NCI-H1930 (cell line): ENCODE data around the gene SEPHS2.
A peak's percentile ranks its signal among the peaks of the same experiment; 100 is the strongest.

Experiments
- DNase-seq, 2 experiments: peaks; one replicate each; lab custom pipeline; 2025; lab: John Stamatoyannopoulos, UW

SEPHS2 gene

DNA sequence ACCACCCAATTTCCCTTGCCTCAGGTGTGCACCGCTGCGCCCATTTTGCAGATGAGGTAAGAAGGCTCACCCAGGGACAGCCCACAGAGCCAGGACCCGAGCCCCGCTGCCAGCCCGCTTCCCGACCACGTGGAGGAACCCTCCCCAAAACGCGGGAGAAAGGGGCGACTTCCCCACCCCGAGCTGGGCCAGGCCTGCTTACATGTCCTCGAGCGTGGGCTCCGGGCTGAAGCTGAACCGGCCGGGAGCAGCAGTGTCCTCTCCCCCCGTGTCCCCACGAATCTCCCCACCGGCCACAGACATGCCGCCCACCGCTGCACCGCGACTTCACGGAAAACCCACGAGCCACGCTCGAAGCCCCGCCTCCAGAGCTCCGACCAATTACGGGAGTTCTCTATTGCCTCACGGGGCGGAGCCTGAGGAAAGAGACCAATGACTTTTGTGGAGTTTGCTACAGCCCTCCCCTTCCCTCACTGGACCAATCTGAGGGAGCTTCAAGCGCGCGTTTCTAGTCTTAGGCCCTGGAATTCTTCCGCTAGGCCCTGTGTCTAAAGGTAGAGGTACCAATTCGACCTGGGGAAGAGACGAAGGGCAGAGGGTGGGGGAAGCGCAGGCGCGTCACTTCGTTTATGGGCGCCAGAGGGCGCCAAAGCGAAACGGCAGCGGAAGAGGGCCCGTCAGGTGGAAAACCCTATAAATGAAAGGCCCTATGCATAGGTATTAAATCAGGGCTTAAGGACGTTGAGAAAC, 15.8 kb downstream of the SEPHS2 start, which contains the start of gene DCTPP1:
Gene DCTPP1 (minus strand): TSS at position 353 of the 750 bp plus-strand sequence. CDS start 50 bp downstream, at position 303.
- DNase-seq: peak; percentile 99 to 100

DNA sequence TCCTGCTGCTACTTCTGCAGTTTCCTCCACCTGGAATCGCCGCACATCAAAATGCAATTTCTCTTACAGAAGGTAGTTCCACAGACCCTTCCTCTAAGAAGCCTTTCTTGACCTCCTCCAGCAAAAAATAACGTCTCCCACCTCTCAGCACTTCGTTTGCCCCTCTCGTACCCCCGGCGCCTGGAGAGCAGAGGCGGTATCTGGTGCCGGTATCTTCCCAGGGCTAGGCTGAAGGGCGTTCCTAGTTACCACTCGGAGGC, 16.3 kb downstream of the SEPHS2 start:
- no peak for DNase-seq

DNA sequence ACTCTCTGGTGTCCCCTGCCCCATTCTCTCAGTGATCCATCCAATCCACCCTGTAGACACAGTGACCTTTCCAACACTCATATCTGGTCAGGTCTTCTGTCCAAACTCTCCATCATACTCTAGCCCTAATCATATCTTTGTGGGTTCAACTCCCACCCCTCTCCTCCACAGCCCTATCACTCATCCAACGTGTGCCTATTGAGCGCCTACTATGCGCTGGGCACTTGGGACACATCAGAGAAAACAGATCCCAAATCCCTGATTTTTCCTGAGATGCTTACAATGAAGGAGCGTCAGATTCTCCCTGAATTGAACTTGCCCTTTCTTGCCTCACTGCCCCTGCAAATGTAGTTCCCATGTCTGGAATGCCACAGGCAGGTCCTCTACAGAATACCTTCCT, 17.6 kb downstream of the SEPHS2 start:
- DNase-seq: no peak

DNA sequence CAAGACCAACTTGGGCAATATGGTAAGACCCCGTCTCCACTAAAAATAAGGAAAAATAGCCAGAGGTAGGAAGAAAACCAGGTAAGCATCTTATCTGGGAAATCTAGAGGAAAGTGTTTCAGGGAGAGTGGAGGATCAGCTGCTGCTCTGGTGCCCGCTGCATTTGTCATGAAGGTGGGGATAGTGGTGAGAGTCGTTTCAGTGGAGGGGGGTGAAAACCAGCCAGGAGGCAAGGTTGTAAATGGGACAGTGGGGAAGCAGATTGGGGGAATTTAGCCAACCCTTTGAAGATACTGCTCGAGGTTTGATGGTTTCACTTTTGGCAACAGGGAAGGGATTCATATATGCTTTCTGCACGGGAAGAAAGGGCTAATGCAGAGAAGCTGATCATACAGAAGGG, 24.7 kb downstream of the SEPHS2 start:
- no peak for DNase-seq

DNA sequence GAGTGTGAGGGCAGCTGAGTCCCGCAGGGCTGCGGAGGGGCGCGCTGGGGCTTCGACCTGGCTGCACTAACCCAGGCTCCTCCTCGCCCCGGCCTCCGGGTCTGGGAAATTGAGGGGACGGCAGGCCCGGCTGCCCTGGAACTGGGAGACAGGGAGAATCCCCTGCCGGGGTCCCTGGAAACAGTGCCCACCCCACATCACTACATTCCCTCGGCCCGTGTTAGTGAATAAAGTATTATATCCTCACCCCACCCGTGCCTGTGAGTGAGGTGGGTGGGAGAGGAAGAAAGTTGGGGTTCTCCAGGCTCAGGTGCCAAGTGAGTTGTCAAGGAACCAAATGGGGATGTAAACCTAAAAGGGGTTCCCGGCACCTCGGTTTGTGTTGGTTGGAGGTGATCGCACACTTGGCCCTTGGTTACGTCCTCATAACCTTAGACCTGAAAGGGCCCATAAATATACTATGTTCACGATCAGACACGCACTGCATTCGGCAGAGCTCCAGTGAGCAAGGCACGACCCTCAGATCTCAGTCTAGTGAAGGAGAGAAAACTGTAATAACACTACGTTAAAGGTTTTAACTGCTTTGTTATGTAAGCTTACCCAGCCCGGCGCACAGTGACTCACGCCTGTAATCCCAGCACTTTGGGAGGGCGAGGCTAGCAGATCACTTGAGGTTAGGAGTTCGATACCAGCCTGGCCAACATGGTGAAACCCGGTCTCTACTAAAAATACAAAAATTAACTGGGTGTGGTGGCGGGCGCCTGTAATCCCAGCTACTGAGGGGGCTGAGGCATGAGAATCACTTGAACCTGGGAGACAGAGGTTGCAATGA, 27.1 kb downstream of the SEPHS2 start:
- DNase-seq: no peak

DNA sequence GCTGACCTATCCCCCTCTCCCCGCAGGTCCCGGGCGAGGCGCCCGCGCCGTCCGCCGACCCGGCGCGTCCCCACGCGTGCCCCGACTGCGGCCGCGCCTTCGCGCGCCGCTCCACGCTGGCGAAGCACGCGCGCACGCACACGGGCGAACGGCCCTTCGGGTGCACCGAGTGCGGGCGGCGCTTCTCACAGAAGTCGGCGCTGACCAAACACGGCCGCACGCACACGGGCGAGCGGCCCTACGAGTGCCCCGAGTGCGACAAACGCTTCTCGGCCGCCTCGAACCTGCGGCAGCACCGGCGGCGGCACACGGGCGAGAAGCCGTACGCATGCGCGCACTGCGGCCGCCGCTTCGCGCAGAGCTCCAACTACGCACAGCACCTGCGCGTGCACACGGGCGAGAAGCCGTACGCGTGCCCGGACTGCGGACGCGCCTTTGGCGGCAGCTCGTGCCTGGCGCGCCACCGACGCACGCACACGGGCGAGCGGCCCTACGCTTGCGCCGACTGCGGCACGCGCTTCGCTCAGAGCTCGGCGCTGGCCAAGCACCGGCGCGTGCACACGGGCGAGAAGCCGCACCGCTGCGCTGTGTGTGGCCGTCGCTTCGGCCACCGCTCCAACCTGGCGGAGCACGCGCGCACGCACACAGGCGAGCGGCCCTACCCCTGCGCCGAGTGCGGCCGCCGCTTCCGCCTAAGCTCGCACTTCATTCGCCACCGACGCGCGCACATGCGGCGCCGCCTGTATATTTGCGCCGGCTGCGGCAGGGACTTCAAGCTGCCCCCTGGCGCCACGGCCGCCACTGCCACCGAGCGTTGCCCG, 27.9 kb downstream of the SEPHS2 start:
- peak; percentile 94 to 98 for DNase-seq

DNA sequence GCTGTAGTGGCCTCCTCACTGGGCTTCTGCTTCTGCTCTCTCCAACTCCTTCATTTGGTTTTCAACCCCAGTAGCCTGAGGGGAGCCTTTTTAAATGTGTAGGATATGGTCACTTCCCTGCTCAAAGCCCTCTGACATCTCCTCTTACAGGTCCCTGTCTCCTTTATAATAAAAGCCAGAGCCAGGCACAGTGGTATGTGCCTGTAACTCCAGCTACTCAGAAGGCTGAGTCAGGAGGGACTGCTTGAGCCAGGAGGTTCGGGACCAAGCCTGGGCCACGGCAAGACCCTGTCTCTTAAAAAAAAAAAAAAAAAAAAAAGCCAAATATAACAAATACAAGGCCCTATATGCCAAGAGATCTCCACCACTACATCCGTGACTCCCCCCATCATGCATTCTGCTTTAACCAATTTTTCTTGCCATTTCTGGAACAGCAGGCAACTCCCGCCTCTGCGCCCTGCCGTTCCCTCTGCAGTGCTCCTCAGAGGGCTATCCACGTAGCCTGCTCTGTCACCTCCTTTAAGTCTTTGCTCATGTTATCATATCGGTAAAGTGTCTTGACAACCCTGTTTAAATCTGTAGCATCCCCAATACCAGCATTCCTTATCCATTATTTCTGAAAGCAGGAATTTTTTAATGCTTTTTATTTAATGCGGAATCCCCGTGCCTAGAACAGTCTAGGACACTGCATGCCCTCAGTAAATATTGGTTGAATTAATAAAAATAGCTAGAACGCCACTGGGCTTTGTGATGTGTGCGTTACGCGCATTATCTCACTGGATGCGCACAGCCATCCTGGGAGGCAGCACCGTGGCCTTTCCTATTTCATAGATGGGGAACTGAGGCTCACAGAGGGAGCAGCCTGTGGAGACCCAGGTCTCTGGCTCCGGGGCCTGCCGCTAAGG, 28.8 kb downstream of the SEPHS2 start:
- DNase-seq: no peak

DNA sequence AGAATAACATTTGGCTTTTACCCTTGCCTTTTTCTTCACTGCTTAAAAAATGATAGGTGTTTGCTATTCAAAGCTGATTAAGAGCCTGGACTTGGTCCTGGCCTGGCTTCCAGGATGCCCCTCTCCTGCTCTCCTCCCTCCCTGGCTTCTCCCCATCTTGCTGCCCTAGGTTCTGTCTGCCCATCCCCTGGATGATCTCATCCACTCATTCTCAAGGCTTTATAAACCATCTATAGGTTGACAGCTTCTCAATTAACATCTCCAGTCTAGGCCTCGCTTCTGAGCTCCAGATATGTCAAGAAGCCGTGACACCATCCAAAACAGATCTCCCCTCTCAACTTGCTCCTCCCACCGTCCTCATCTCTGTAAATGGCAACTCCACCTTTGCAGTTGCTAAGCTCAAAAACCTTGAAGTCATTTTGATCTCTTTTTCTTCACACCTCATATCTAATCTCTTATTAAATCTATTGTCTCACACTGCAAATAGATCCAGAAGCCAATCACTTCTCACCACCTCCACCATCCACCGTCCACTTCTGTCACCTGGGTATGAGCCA, 29.5 kb downstream of the SEPHS2 start:
- DNase-seq: no peak

DNA sequence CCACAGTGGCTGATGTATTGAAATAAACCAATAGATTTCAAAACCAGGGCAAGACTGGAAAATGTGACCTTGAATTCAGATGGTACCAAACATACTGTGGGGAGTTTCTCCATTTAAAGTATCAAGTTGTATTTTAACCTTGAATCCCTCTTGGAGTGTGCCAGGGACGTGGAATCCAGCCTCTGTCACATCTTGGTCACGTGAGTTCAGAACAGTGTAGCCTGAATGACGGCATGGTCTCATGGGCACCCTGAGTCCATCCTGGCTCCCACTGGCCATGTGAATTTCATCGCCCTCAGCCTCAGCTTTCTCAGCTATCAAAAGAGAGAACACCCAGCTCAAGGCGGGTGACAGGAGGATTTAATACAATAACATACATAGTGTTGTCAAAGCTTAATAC, 31.5 kb downstream of the SEPHS2 start:
- DNase-seq: no peak

DNA sequence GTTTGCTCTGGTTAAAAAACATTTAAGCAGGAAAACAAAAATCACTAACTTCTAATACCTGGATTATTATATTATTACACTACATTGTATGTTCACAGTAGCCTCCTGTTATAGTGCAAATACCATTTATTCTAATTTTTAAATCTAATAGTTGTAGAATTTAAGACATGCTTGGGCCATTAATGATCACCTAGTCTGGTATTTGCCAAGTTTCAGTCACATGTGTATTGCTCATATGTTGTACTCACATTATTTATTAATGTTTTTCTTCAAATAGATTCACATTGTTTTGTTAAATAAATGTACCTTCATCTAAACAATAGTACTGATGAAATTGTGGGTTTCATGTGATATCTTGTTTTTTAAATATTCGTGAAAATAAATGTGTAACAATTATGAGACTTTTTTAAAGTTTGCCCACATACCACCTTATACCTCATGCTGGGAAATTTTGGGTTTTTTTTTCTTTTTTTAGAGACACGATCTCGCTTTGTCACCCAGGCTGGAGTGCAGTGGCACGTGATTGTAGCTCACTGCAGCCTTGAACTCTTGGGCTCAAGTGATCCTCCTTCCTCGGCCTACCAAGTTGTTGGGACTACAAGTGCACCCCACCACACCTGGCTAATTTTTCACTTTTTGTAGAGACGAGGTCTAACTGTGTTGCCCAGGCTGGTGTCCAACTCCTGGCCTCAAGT, 32.4 kb downstream of the SEPHS2 start:
- DNase-seq: no peak

DNA sequence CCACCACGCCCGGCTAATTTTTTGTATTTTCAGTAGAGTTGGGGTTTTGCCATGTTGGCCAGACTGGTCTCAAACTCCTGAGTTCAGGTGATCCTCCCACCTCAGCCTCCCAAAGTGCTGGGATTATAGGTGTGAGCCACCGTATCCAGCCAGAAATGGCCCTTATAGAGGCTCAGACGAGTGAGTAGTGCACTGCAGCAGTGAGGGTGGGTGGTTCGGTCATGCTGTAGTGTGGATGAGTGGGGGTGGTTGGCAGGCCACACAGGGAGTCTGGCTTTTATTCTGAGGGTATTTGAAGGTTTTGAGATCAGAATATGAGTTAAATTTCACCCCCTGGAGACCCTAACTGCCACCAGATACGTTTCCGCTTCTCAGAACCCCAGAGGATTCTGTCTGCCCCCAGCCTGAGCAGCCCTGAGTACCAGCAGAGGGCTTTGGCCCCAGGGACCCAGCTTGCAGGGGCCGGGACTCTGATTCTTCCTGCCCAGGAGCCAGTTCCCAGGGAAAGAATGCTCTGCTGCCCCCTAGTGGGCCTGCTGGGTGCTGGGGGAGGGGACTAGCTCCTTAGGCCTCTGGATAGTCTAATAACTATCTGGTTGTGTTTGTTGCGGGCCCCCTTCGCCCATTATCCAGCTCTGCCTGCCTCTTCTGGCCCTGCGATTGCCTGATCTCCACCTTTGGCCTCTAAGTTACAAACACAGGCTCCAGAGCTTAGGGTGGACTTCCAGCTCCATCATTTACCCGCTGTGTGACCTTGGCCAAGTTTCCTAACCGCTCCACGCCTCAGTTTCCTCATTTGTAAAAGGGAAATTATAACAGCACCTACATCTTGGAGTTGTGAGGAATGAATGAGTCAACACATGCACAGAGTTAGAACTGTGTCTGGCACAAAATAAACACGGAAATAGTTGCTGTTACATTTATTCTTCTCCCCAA, 36.3 kb downstream of the SEPHS2 start:
- peak; percentile 81 to 92 for DNase-seq

DNA sequence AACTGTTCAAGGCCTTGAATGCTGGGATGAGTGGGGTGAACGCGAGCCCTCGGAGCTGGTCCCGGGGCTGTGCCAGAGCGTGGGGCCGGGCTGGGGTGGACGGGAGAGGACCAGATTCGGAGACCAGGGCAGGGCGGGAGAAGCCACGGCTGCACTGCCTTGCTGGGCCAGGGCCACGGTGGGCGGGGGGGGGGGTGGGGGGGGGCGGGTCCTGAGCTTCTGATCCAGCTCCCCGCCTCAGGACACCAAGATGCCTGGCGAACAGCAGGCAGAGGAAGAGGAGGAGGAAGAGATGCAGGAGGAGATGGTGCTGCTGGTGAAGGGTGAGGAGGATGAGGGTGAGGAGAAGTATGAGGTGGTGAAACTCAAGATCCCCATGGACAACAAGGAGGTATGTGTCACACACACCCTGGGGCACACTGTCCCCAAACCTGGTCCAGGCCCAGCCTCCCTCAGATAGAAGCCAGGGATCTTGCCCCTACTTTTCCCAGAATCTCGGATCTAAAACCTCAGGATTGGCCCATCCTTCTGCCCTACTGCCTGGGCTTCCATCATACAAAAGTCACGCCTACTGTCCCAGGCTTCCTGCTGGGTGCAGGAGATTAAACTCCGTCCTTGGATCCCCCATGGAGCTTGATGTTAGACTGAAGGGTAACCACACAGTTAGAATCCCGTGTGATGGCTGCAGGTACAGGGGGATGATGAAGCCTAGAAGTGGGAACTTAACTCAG, 37.7 kb downstream of the SEPHS2 start:
- no peak for DNase-seq

DNA sequence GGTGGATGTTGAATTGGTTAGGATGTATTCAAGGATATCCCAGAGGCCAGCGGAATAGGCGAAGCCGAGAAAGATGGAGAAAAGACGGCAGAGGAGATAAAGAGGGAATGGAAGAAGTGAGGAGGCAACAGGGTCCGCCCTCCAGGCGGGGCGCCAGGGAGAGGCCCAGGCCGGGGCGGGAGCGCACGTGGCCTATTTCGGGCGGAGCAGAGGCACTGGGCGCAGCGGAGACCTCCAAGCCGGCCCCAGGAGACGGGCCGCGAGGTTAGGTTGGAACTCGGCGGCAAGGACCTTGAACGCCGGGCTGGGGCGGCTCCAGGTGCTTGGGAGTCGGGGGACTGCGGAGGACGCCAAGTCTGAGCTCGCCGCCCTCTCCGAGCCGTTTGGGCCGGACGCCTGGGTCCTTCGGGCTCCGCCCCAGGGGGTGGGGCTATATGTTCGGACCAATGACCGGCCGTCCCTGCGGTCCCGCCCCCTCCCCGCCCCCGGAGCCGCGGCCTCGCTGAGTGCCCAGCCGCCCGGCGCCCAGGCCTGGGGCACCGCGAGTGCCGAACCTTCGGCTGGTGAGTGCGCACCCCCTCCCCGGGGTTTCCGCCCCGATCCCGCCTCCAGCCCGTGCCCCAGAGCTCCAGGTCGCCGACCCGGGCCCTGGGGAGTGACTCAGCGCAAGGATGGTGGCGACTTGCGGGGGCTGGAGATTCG, 38.4 kb downstream of the SEPHS2 start, which contains the start of gene ZNF771:
Gene ZNF771 (plus strand): TSS at position 505 of the 702 bp plus-strand sequence. CDS start 448 bp downstream, outside the sequence.
- peak; percentile 84 to 89 for DNase-seq

DNA sequence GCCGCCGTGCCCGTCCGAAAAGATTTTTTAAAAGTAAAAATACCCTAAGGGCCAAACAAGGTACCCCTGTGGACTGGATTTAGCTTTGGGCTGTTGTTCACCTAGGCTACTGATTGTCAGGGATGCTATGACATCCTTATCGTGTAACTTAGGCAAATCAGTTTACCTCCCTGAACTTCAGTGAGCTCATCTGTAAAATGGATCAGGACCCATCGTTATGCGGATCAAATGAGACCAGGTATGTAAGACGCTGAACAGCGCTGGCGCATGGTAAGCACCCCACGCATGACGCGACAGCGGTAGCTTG, 38.9 kb downstream of the SEPHS2 start:
- DNase-seq: no peak

DNA sequence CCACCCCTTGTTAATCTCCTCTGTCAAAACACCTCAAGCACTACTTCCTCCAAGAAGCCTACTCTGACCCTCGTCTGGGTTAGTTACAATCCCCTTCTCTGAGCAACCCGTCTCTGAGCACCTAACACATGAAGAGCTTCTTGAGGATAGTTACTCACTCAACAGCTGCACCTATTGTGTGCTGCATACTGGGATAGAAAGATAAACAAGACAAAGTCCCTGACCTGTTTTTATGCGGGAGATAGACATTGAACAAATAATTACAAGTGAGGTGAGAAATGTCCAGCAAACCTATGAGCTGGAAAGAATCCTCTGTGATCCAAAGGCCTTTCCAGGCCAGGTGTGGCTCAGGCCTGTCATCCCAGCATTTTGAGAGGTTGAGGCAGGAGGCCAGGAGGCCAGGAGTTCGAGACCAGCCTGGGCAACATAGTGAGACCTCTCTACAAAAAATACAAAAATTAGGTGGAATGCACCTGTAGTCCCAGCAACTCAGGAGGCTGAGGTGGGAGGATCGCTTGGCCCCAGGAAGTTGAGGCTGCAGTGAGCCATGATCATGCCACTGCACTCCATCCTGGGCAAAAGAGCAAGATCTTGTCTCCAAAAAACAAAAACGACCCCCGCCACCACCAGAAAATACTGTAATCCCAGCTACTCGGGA, 43.8 kb downstream of the SEPHS2 start:
- no peak for DNase-seq

DNA sequence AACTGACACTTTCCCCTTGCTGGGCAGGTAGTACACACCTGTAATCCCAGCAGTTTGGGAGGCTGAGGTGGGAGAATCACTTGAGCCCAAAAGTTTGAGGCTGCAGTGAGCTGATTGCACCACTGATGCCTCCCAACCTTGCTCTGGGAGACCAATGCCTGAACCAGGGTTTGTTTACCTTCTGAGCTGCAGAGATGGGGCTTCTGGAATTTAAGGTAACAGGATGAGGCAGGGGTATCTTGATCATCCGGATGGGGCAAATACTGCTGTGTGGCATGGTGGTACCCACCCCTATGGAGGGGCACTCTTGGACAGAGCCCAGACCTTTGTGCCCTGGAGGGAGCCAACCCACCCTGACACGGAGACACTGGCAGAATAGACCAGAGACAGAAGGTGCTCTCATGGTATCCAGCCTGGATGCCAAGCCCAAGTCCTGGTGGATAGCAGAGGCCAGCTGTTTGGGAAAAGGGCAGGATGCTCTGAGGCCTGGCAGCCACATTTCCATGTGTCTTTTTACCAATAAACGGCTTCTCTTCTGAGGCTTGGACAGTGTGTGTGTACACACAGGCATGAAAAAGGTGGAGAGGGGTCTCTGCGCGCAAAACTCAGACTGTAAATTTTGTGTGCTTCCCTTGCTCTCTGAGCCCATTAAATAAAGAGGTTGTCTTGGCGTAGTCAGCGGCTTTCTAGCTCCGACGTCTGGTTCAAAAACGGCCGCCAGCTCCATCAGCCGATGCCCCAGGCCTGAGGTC, 46.1 kb downstream of the SEPHS2 start:
- no peak for DNase-seq
